GM12873 (cell line): ENCODE data around the gene AIF1.
A peak's percentile ranks its signal among the peaks of the same experiment; 100 is the strongest.

ENCODE experiments used
- TF ChIP-seq, protein P1 (sequence below): IDR thresholded peaks from 2 replicates; pipeline ENCODE4 v1.5.1; 2012; ENCODE audit warnings: low read depth, mild to moderate bottlenecking, moderate library complexity, low read length, control low read depth; ENCODE audit not compliant: insufficient read depth; ENCODE audit errors: missing control alignments

AIF1 gene

DNA sequence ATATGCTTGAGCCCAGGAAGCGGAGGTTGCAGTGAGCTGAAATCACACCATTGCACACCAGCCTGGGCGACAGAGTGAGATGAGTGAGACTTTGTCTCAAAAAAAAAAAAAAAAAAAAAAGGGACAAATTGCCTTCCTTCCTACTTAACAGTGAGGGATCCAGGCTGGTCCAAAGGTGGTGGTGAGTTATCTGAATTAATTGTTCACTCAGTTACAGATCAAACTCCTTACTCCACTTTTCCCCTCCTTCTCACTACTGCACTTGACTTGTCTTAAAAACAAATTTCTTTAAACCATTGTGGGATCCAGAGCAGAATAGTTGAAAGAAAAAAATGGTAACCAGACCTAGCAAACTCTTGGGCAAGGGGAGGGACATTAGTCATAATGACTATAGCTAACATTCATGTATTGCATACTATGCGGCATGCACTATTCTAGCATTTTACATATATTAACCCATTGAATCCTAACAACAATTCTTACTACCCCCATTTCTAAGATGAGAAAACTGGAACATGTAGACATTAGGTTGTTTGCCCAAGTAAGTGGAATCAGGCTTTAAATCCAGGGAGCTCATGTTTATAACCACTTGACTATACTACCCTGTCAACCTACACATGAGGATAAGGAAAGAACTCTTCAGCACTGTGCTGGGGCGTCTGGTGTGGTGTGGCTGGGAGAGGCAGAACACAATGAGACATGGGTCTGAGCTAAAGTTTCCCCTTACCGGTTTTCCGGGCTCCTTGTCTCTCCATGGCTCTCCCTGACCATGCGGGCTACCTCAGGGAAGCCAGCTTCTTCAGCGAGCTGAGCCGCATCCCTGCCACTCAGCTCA, 48.3 kb downstream of the AIF1 start:
- TF ChIP-seq, protein P1, sequence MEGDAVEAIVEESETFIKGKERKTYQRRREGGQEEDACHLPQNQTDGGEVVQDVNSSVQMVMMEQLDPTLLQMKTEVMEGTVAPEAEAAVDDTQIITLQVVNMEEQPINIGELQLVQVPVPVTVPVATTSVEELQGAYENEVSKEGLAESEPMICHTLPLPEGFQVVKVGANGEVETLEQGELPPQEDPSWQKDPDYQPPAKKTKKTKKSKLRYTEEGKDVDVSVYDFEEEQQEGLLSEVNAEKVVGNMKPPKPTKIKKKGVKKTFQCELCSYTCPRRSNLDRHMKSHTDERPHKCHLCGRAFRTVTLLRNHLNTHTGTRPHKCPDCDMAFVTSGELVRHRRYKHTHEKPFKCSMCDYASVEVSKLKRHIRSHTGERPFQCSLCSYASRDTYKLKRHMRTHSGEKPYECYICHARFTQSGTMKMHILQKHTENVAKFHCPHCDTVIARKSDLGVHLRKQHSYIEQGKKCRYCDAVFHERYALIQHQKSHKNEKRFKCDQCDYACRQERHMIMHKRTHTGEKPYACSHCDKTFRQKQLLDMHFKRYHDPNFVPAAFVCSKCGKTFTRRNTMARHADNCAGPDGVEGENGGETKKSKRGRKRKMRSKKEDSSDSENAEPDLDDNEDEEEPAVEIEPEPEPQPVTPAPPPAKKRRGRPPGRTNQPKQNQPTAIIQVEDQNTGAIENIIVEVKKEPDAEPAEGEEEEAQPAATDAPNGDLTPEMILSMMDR, result no peak

DNA sequence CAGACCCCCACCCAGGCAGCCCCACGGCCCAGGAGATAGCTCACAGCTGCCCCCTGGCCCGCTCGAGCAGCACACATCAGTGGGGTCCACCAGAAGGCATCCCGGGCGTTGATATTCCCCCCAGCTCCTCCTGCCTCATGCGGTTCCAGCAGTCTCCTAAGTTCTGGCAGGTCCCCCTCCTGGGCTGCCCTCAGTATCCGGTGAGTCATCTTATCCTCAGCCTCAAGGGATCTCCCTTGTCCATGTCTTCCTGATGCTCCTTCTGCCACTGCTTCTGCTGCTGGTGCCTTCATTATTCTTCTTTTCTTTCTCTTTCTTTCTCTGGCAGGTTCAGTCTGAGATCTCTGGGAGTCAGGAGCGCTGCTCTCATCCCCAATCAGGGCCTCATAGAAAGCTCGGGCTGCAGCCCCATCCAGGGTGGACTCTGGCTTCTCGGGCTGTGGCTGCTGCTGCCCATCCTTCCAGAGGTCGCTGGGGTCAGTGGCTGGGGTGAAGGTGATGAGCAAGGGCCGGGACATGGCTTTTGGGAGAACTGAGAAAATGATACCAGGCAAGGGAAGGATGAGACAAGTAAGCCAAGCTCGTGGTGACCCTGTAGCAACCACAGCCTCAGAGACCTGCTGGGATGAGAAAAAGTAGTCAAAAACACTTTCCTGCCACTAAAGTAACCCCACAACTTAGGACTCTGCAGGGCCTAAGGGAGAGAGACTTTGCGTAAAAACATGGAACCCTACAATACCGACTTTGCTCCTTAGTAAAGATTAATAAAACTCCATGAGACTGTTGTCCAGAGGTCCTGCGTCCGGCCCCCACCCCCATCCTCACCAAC, 49.1 kb downstream of the AIF1 start:
- TF ChIP-seq, protein P1, result no peak

DNA sequence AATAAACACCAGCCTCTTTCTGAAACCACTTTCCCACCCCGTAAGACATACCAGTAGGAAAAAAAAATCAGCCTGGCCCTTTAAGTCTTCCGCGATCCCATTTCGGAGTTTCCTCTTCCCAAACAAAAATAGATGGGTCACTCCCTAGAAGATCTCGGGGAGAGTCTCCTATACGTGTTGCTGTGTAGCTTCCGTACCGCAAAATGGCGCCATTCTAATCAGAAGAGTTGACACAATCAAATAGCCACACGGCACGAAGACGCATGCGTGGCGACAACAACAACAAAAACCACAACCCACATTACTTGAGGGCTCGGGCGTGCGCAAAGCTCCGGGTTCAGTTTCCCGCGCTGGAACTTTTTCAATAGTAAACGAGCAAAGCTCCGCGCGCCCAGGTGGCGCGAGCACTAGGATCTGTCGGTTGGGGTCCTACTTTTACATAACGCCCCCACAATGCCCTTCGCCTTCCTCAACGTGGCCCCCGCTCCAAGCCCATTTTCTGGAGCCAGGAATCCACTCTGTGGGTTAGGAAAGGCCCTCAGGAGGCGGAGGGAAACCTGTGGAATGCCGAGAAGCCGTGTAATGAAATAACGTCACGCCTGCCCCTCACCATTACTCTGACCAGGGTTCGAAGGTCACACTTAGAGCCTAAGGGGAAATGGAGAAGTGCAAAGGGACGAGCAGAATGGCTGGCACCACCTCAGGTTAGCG, 49.9 kb downstream of the AIF1 start, which contains the start of gene GPANK1:
TSS of gene GPANK1 (minus strand) at position 208 of the 711 bp plus-strand sequence. CDS start 519 bp downstream, outside the sequence.
- TF ChIP-seq, protein P1, result no peak

DNA sequence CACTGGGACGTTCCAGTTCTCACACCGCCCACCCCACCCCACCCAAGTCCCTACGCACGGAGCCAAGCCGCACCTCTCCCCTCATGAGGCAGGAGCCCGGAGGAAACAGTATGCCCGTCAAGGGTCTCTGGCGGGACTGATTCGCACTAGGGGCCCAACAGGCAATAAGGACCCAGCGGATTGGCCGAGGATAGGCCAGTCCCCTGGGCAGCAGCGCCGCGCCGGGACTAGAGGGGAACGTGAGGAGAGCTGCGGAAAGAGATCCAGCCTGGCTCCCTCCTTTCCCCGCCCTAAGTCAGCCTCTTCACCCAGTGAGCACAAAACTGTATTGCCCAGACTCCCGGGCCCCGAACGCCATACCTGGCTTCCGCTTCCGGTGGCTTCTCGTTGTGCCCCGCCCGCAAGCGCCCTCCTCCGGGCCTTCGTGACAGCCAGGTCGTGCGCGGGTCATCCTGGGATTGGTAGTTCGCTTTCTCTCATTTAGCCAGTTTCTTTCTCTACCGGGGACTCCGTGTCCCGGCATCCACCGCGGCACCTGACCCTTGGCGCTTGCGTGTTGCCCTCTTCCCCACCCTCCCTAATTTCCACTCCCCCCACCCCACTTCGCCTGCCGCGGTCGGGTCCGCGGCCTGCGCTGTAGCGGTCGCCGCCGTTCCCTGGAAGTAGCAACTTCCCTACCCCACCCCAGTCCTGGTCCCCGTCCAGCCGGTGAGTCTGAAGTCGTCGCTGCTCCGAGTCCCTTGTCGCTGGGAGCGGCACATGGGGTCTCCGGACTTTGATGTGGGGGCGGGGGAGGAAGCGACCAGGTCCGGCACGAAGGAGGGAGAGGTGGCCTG, 50.7 kb downstream of the AIF1 start, which contains the start of gene CSNK2B:
TSS of gene CSNK2B (plus strand) at position 580 of the 836 bp plus-strand sequence. CDS start 752 bp downstream, outside the sequence.
- TF ChIP-seq, protein P1, result peak; percentile 19

DNA sequence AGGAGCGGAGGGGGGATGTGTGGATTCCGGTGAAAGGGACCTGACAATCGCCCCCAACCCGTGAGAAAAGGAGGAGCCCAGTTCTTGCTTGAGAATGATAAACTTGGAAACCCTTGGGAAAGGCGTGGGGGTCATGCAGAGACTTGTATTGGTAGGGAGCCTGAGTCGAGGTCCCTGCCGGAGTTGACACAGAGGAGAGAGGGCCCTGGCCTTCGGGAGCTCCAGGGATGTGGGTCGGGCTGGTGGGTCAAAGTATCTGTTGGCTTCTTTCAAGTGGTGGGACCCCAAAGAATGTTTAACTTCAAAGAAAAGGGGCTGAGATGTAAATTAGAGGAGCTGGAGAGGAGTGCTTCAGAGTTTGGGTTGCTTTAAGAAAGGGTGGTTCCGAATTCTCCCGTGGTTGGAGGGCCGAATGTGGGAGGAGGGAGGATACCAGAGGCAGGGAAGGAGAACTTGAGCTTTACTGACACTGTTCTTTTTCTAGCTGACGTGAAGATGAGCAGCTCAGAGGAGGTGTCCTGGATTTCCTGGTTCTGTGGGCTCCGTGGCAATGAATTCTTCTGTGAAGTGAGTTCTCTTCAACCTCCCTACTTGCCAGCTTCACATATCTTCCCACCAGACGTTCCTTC, 51.4 kb downstream of the AIF1 start:
- TF ChIP-seq, protein P1, result no peak
